Measurements from ENCODE around the gene TRIM15.

Gene TRIM15

DNA sequence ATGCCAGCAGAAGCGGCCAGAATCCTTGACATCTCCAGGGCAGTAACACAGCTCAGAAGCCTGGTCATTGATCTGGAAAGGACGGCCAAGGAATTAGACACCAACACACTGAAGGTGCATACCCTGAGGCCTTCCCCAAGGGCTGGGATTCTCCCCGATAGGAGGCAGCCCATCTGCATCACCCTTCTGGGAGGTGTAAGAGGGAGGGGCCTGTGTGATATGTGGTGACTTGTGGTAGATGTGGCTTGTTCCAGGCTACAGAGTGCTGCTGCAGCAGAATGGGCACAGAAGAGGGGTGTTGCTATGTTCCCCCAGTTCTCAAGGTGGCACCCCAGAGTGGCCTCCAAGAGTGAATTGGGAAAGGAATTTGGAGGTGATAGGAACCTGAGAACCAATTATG lies 16.2 kb upstream of the TRIM15 start:
- no peak for DNase-seq

DNA sequence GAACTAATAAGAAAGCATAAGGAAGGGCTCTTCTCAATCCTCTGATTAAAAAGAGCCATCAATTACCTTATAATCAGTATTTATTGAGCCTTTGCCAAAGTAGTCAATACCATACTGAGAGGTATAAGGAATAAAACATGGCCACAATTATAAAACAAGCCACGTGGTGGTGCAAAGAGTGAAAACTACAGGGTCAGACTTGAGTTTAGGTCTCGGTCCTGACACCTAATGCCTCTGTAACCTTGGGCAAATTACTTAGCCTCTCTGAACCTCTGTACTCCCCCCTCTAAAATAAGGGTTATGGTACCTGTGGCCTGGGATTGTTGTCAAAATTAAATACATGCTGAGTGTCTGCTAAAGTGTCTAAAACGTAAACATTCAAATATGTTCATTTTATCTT lies 14.1 kb upstream of the TRIM15 start:
- no peak for DNase-seq

DNA sequence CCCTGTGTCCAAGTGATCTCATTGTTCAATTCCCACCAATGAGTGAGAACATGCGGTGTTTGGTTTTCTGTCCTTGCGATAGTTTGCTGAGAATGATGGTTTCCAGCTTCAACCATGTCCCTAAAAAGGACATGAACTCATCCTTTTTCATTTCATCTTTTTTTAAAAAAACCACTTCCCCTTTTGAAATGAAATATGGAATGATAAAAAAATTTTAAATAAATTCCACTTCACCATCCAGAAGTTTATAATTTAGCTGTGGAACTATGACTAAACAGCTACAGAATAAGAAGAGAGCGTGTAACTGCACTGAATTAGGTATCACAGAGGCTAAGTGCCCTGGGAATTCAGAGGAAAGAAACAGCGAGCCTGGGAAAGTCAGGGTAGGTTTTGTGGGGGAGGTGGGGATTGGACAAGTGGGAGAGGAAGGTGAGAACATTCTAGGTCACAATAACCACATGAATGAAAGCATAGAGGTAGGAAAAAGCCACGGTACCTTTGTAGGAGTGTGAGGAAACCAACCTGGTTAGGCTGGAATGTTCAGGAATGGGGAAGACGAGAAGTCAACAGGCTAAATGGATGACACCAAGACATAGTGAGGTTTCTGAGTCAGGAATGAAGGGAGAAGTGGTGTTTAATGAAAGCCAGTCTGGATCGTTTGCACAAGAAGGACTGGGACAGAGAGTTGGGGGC lies 13.3 kb upstream of the TRIM15 start:
- no peak for DNase-seq

DNA sequence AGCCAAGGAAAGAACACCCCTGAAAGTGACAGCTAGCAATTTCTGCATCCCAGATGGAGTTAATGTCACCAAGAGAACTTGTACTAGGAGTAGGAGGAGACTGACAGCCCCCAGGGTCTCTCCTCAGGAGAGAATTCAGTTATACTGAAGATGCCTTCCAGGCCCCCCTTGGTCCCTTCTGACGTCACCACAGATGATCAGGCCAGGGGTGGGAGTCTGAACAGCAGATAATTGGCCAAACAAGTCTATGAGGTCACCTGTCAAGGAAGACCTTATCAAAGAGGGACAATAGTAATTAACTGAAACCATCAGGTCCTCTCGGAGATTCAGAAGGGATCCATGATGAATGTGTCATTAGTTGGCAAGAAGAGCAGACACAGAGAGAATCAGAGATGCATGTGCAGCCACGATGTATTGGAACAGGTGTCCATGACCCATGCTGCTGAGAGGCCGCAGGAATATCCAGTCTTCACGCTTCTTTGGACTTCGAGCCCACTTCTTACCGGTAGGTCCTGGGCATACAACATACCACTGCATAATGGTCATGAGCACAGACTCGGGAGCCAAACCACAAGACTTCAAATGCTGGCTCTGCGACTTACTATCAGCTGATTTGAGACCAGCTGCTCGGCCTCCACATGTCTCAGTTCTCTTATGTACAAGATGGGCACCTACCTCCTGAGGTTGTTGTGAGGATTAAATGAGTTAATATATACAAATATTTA lies 12.5 kb upstream of the TRIM15 start:
- no peak for DNase-seq

DNA sequence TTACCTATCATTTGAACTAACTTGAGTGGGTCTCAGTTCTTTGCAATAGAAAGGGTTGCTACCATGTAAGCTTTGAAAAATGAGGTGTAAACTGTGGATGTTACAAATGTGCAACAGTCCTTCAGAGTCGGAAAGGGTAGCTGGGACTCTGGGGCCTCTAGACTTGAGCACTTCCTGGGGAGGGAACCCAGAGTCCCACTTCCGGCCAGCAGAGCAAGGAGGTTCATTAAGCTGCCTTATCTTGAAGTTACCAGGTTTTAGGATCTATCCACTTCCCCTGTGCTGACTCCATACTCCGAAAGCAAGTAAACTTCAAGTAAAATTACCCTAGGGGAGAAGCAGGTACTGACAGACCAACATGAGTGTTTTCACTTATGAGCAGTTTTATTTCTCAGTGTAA lies 11.8 kb upstream of the TRIM15 start:
- DNase-seq, result no peak

DNA sequence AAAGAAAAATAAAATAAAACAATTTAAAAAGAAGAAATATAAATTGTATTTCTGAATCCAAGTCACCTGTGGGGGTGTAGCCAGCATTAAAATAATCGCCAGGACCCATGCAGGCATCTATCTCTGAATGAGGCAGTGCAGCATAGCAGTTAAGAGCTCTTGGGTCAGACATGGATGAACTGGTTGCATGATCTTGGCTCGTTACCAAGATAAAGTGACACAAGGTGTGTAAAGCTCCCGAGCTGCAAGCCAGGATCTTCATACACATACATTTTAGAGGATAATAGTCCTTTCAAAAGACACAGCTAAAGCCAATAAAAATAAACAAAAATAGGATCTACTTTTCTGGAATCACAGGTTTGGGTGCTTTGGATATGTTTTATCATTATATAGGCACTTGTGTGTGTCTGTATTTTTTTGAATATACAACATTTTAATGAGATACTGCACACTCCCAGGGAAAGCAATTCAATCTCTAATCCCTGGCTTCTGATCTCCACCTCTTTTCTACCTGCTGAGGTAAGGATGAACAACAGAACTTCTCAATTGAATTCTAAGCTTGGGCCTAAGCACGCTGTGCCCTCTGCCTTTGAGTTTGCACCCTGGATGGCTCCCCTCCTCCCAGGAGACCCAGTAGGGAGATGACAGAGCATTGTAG lies 11.2 kb upstream of the TRIM15 start:
- no peak for DNase-seq

DNA sequence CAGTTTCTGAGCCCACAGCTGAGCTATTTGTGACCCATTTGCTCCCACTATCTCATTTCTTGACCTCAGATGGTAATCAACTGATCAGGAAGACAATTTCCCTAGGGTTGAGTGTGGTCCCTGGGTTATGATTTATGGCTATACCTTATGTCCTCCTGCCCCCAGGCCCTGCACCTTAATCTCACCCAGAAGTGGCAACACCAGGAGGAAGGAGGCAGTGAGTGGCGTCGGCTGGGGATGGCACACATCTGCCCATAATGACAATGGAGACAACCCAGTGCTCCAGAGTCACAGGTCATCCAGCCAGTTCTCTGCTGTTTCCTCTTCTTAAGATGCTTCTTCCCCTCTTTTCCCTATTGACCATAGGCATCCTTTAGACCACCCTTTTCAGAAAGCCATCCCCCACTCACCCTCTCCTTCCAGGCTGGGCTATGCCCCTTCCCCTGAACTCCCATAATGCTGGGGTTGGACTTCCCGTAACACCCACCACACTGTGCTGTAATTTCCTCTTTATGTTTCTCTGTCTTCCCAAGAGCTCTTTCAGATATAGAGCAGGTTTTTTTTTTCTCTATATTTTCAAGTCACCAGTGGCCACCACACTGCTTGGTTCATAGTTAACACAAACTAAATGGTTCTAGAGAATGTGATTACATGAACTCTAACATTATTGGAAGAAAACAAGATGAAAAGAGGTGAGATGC lies 10.3 kb upstream of the TRIM15 start:
- no peak for DNase-seq

DNA sequence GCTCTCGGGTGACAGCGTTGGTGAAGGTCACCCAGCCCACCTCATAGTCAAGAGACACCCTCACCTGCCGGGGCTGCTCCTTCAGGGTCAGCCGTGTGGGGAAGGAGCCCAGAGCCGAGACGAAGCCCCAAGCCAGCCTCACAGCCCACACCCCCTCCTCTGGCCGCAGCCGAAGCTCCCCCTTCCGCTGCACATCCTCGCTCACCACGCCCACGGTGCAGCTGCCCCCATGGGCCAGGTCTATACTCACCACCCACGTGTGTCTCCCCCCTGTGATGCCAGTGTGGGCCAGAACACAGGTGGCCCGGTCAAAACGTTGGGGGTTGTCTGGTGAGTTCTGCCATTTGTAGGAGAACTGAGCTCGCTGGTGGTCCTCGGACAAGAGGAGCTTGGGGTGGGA lies 9.3 kb upstream of the TRIM15 start:
- DNase-seq, result no peak

DNA sequence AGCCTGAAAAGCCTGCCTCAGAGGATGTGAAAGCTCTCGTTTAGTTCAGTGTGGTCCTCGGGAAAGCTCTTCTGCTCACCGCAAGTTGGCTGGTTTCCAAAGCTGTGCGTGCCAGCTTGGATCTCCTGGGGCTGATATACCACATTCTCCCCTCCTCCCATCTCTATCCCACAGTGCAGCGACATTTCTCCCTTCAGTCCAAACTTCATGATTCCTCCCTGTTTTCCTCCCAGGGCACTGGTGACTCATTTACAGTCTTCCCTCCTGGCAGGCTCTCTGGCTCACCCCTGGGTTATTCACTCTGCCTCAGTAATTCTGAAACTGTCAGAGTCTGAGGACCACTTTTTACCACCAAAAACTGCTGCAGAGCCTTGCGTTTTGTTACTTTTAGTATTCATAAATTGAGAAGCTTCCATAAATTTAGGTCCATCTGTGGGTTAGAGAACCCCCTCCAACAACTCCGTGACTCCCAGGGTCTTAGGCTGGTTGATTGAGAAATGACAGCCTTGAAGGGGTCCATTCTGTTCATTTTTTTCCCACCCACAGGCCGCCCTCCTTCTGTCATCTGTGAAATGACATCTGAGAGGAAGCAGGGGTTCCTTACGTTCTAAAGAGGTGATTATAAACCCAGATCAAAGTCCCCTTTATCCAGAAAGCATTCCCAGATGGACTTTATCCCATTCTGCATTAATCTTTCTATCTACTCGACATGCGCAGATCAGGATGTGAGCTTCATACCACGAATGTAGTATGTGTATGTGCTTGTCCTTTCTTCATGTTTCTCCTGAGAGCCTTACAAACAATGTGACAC lies 8.4 kb upstream of the TRIM15 start:
- no peak for DNase-seq

DNA sequence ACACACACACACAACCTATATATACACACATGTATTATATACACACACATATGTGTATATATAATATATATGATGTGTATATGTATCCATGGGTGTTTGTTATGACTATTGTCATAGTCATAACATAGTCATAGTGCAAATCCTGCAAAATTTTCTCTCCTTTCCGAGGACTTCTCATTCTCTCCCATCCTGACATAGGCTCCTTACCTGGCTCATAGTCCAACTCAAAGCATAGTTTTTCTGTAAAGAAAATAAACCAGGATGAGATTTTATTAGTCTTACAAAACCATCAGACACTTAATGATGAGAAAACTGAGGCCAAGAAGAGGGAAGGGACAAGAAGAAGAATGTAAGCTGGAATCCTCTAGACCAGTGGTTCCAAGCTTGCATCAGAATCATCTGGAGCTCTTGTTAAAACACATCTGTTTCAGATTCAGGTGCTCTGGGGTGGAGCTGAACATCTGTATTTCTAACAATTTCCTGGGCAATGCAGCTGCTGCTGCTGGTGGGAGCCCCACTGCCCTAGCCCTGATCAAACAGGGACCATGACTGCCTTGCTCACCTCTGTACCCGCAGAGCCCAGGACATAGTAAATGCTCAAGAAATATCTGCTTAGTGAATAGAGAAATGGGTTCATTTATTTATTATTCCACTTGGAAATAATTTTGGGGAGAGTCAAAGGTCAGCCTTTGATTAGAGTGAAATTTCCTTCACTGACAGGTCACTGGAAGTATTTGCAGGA lies 7.7 kb upstream of the TRIM15 start:
- no peak for DNase-seq

DNA sequence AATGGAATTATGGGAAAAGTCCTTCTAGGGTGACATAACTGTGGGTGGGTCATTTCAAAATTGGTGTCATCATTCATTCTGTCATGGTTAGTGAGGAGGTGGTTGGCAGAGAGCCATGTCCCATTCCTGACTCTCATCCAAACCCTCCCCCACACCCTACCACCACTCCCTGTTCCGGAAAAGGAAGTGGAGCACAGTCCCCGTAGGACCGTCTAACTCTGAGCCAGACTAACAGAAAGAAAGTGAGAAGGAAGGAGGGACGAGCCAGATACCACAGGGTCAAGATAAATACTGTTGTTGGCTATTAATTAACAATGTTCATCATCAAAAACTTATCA lies 7.1 kb upstream of the TRIM15 start:
- no peak for DNase-seq

DNA sequence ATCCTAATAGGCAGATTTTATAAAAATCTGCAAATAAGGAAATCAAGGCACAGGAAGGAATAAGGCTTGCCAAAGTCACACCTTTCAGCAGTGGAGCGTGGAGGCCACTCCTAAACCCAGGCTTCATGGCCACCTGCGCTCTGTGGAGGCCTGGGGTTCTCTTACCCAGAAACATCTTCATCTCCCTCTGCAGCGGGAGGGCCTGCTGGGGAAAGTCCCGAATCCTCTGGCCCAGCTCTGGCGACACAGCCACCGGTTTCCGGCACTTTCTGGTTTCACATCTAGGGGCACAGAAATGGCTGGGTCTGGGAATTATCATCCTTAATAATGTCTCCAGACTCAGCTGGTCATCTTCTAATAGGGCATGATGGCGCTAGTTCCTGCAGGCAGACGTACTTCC lies 6.6 kb upstream of the TRIM15 start:
- no peak for DNase-seq

DNA sequence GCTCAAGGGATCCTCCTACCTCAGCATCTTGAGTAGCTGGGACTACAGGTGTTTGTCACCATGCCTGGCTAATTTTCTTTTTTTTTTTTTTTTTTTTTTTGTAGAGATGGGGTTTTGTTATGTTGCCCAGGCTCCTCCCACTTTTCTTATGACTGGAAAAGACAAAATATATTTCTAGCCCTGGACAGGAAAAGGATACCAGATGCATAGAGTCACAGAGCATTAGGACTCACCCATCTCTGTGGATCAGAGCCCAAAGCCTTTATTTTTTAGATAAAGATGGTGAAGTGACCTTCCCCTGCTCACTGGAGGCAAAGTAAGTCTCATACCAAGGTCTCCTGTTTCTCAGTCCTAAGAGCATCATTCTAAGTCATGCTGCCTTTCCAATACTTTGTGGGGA lies 5.8 kb upstream of the TRIM15 start:
- no peak for DNase-seq

DNA sequence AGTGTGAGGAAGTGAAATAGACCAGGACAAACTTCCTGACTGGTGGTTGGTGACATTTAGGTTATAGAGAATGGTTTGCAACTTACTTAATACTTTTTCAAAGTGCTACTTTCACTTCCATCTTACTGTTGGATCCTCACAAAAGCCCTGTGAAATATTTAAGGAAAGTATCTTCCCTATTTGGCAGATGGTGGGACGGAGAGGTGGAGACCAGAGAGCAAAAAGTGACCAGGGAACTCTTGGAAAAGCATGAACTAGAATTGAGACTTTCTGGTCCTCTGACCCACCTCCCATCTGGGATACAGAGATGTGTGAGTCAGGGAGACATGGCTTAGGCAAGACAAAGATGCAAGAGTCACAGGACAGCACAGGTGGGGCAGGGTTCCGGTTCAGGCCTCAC lies 5.3 kb upstream of the TRIM15 start:
- no peak for DNase-seq

DNA sequence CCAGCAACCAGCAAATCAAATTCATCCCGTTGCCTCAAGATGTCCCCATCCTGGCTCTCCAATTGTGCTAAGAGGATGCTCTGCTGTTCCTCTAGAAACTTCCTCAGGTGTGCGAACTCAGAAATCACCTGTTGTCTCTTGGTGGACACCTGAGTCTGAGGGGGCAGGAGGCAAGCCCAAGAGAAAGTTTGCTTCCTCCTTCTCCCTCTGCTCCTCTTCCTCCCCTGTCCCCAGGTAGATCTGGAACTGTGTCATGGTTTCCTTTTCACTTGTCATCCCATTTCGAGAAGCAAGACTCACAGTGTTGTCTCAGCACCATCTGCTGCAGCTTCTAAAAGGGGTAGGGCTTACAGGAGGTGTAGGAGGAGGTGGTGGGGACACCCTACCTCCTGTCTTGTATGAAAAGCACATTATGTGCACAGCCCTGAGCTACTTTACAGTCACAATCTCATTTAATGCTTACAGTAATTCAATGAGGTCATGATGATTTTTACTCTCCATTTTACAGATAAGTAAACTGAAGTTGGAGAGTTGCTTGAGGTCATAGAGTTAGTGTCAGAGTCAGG lies 4.8 kb upstream of the TRIM15 start:
- DNase-seq, result no peak

DNA sequence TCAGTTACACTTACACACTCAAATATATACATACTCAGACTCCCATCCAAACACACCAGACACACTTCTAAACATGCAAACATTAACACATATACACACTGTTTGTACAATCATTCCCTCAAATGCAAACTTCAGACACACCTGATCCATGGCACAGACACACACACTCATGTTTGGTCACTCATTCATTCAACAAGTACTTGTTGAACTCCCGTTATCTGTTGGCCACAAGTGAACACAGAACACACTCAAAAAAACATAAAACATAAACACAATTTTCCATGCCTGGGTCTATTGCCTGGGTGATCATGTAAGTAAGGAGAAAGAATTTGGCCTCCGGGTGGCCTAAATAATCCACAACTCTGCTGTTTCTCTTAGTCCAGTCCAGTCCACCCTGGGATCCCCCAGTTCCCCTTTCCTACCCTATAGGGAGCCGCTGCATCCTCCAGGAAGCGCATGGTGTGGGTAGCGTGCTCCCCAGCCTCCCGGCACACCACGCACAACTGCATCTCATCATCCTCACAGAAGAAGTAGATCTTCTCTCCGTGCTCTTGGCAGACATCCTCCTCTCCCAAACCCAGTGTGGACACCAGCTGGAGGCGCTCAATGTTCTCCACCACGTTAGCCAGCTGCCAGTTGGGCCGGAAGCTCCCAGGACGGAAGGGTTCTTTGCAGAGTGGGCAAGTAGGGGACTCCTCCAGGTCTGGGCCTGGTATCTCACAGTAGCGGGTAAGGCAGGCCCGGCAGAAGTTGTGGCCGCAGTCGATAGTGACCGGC lies 3.1 kb upstream of the TRIM15 start:
- no peak for DNase-seq

DNA sequence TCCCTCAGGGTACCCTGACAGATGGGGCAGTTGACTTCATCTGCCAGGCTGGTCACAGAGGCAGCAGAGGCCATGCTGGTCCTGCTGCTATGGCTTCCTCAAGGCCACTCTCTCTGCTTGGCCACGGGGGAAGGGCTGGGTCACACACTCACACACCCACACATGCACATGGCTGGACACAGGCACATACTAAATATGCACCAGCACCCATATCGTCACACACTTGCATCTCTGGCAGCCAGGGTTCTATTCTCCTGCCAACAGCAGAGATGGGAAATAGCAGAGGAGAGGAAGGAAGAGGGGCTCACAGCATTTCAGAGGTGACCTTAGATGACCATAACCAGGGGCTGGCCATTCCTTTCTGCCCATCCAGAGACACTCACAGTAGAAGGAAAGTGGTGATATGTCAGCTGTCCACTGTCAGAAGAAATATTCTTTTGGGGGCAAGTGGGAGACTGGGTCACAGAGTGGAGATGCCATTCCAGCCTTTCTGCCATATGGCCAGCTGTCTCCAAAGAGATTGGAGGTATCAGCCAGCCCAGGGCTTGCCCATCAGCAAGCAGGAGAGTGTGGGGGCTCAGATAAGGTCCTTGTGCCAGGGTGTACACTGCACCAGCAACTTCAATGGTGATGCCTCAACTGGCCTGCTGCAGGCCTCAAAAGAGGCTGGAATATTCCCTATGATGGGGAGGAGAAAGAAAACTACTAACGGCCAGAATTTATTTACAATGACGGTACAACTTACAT lies 2.4 kb upstream of the TRIM15 start, which contains the start of gene TRIM10:
Gene TRIM10 (minus strand): TSS at position 427 of the 747 bp plus-strand sequence. CDS start 353 bp downstream, at position 74.
- DNase-seq, result no peak

DNA sequence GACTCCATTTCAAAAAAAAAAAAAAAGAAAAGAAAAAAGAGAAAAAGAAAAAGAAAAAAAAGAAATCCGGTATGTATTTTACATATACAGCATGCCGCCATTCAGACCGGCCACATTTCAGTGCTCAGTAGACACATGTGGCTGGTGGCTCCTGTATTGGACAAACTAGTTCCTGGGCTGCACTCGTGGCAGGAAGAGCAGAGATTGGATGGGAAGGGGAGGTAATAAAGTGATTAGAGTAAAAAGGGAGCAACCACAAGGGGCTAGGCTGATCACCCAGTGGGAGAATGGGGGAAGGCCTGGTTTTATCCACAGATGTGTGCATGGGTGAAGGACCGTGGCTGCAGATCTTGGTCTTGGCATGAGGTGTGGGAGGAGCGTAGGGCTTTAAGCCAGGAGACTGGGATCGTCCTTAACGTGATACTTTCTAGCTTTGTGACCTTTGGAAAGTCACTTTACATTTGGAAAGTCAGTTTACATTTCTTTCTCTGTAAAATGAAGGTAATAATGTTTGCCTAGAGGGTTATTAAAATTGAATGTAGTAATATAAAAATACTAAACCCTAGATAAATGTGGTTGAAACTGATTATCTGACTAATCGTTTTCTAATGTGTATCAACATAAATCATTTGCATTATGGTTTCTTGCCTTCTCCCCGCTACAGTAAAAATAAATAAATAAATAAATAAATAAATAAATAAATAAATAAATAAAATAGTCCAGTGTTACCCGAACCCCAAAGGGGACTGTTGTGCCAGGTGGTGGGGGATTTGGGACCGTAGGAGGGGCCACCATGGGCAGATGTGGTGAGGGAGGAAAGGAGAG lies 869 bp upstream of the TRIM15 start:
- DNase-seq, result no peak

Measured in NCI-H2081 (cell line).